ENCODE data around the gene BTG2.

The BTG2 gene

GRCh38 chr1:203276916-203277545 is 28.3 kb upstream of the BTG2 start:
- no peak for DNase-seq

- DNase-seq: peak; percentile 88
Observed at GRCh38 chr1:203278082-203278884, 27.0 kb upstream of the BTG2 start.

GRCh38 chr1:203278885-203279406 is 26.4 kb upstream of the BTG2 start:
- no peak for DNase-seq

GRCh38 chr1:203280061-203280460 is 25.3 kb upstream of the BTG2 start:
- DNase-seq: no peak

- no peak for DNase-seq
Observed at GRCh38 chr1:203281033-203281432, 24.3 kb upstream of the BTG2 start.

GRCh38 chr1:203281851-203282661 is 23.3 kb upstream of the BTG2 start:
- DNase-seq: peak; percentile 43

GRCh38 chr1:203282720-203283542 is 22.4 kb upstream of the BTG2 start:
- no peak for DNase-seq

- no peak for DNase-seq
Observed at GRCh38 chr1:203283597-203283996, 21.7 kb upstream of the BTG2 start.

GRCh38 chr1:203284411-203285123 is 20.8 kb upstream of the BTG2 start:
- no peak for DNase-seq

GRCh38 chr1:203286161-203286984 is 18.9 kb upstream of the BTG2 start:
- no peak for DNase-seq

- peak; percentile 81 for DNase-seq
Observed at GRCh38 chr1:203287109-203287893, 18.0 kb upstream of the BTG2 start.

GRCh38 chr1:203287898-203288297 is 17.4 kb upstream of the BTG2 start:
- no peak for DNase-seq

GRCh38 chr1:203288400-203288799 is 16.9 kb upstream of the BTG2 start:
- no peak for DNase-seq

GRCh38 chr1:203289281-203289981 is 15.9 kb upstream of the BTG2 start:
- peak; percentile 19 for DNase-seq

- DNase-seq: no peak
Observed at GRCh38 chr1:203289982-203290260, 15.4 kb upstream of the BTG2 start.

- DNase-seq: peak; percentile 95
Observed at GRCh38 chr1:203290261-203291089, 14.8 kb upstream of the BTG2 start.

GRCh38 chr1:203291201-203292096 is 13.9 kb upstream of the BTG2 start:
- peak; percentile 73 for DNase-seq

GRCh38 chr1:203295796-203296195 is 9.5 kb upstream of the BTG2 start:
- no peak for DNase-seq

Data from SHP77 treated with DMSO at 0.1 percent for 48 hours (cell line).